Suprapubic skin (tissue), 4 donors: ENCODE data around the gene E2F3.

Experiments used
- CTCF ChIP-seq, 2 donors: fragments of 200-600 bp in 1 of 2; fragments of 450-650 bp in 1 of 2; sonication (generic) in 1 of 2; IDR thresholded peaks; one replicate each; pipeline ENCODE4 v1.5.1; 2016 to 2019; ENCODE audit warnings: antibody characterized with exemption in 2 of 2, mild to moderate bottlenecking in 1 of 2, moderate library complexity in 1 of 2
- EP300 ChIP-seq: sonication (generic); formaldehyde crosslinking; IDR thresholded peaks from one replicate; pipeline ENCODE4 v1.6.1; 2017; ENCODE audit warnings: antibody characterized with exemption
- POLR2A ChIP-seq, 2 donors: fragments of 450-650 bp; IDR thresholded peaks; one replicate each; pipeline ENCODE4 v1.6.1; 2017; ENCODE audit warnings: antibody characterized with exemption in 2 of 2, mild to moderate bottlenecking in 2 of 2, moderate library complexity in 2 of 2
- POLR2AphosphoS5 ChIP-seq, 3 donors: sonication (generic); formaldehyde crosslinking; IDR thresholded peaks; one replicate each; pipeline ENCODE4 v1.6.1; 2017; ENCODE audit warnings: antibody characterized with exemption in 3 of 3

GRCh38 chr6:20498041-20498385, 96.3 kb downstream of the E2F3 start:
- TF ChIP-seq POLR2AphosphoS5 (IDR thresholded peaks at IDR 0.05) (no peak), CTCF (IDR thresholded peaks at IDR 0.05) (no peak), POLR2A (IDR thresholded peaks at IDR 0.05) (no peak), EP300 (no peak)
